Heart right ventricle (tissue), 16 donors: ENCODE data around the gene CABLES1. TPM values are rescaled to one million over a fixed set of nuclear protein-coding genes. Genes with fewer than 3 reads are reported as not detected.

ENCODE experiments used
- ATAC-seq, 8 donors: fragments of 200-7000 bp; cut with Tn5 transposase; one replicate each; pipeline ENCODE4 v1.9.1; 2020; ENCODE audit warnings: mild to moderate bottlenecking in 8 of 8, moderate library complexity in 8 of 8, moderate number of reproducible peaks in 1 of 8
- DNase-seq, 2 donors: peaks; one replicate each; pipeline ENCODE4 v3.0.0-alpha.2; 2020
- H3K27ac ChIP-seq, 10 donors: fragments of 200-600 bp; sonication (generic) in 2 of 10; one replicate each; pipeline versions ENCODE4 v1.5.0 to v1.8.0; 2020 to 2022; ENCODE audit warnings: mild to moderate bottlenecking in 3 of 10
- H3K27me3 ChIP-seq, 7 donors: fragments of 200-600 bp; one replicate each; pipeline ENCODE4 v1.8.0; 2021 to 2022; ENCODE audit warnings: mild to moderate bottlenecking in 2 of 7
- H3K36me3 ChIP-seq, 9 donors: fragments of 200-600 bp; sonication (generic) in 1 of 9; one replicate each; pipeline versions ENCODE4 v1.5.0 to v1.8.0; 2020 to 2022; ENCODE audit warnings: mild to moderate bottlenecking in 2 of 9
- H3K4me1 ChIP-seq, 9 donors: fragments of 200-600 bp; sonication (generic) in 1 of 9; one replicate each; pipeline versions ENCODE4 v1.5.0 to v1.8.0; 2020 to 2022; ENCODE audit warnings: mild to moderate bottlenecking in 4 of 9
- H3K4me3 ChIP-seq, 10 donors: fragments of 200-600 bp; sonication (generic) in 2 of 10; one replicate each; pipeline versions ENCODE4 v1.5.0 to v1.8.0; 2020 to 2022; ENCODE audit warnings: mild to moderate bottlenecking in 7 of 10, moderate library complexity in 2 of 10
- H3K9me3 ChIP-seq, 11 donors: fragments of 200-600 bp in 10 of 11; sonication (generic) in 2 of 11; one replicate each; pipeline versions ENCODE4 v1.5.0 to v1.8.0; 2013 to 2022; ENCODE audit warnings: mild to moderate bottlenecking in 2 of 11, control low read depth in 1 of 11, moderate library complexity in 1 of 11
- WGBS, 2 donors: extraction: QIAGEN DNeasy Blood & Tissue Kit; methylation state at CpG; one replicate each; pipeline ENCODE4 v1.1.7; 2013; ENCODE audit warnings: inconsistent platforms in 1 of 2; 5-methylcytosine and 5-hydroxymethylcytosine counted together
- intact Hi-C, 10 donors: fragments of 100-400 bp; cut with DNase I; formaldehyde crosslinking; loops; one replicate each; pipeline versions ENCODE4 v1.11.1 to v1.14.2; 2022
- polyA plus RNA-seq, 2 donors: library from polyadenylated mRNA; stranded (reverse); fragments of 200-250 nt; gene quantifications; one replicate each; pipeline ENCODE4 v1.2.3, GENCODE V29; 2013
- total RNA-seq, 10 donors: library from RNA; stranded (reverse); fragmentation: NEBNext Ultra II Directional in 3 of 10; extraction: Animal tissue kit (Norgen Biotek cat#: 25700) in 3 of 10; gene quantifications; one replicate each; pipeline versions ENCODE4 v1.2.1 to v1.2.4, GENCODE V29; 2021 to 2023
- TF ChIP-seq, protein P1 (sequence below), 9 donors: fragments of 200-600 bp; sonication (generic) in 2 of 9; IDR thresholded peaks; one replicate each; pipeline versions ENCODE4 v1.5.0 to v1.8.0; 2021 to 2022; ENCODE audit warnings: antibody characterized with exemption in 9 of 9, mild to moderate bottlenecking in 5 of 9, moderate library complexity in 1 of 9
- donor health status: Arrhythmogenic right ventricular cardiomyopathy.
- donor health status: ischemic (EF 13 %, LVEDD 7.1; RV severe dilation, severe dysfunction).
- donor health status: healthy with polysubstance abuse.
- donor health status: DM: no; HTN: yes; CAD: no.
- donor health status: DM: no; HTN: no; CAD: no.
- donor health status: ischemic (EF 25% LVEDD 6.9; RV normal size, moderate dysfunction).
- donor health status: ischemic (EF 25% LVEDD 5.7; RV mildly dilated, moderate dysfunction).
- donor health status: healthy.
- donor health status: DM: yes; HTN: yes; CAD: no.
- donor health status: Ischemic cardiomyopathy.
- donor health status: ischemic (EF 35%, LVEDD 5.7; RV mildly dilated, moderate dysfunction).
- donor health status: nonischemic (EF 11% LVEDD 7.7; RV severe dilation, severe dysfunction).
- donor health status: DM: yes; HTN: yes; CAD: no.
- donor health status: PGD.
- donor health status: ischemic (EF 29% LVEDD 5.4; RV normal size, mild dysfunction).
- donor health status: nonischemic (EF 23%, LVEDD 6.1; RV moderate dilation, normal function).

CABLES1 gene
- total and polyA plus RNA-seq, 12 donors, result 1.0 to 2.2 (median 1.8) TPM

DNA sequence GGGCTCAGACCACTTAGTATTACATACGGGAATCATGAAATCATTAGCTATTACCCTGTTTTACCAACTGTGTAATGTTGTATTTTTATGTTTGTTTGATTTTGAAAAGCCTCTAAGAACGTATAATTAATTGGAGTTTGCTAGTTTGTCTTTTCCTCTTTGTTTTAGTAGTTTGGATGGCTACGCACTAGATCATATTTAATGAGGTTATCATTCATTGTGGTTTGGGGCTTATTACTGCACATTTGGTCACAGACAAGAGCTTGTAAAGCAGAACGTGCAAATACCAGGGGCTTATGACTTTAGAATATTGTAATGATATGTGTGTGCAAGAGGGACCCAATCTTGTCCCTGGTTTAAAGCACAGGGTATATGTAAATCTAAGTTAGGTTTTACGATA, 10.3 kb downstream of the CABLES1 start:
- Histone ChIP-seq H3K27me3 (peaks cover 0 to 6% (median 0%) of the 10 kb centered on the region in 7 donors), H3K4me3 (no peak overlapping the region), H3K4me1 (peaks cover 0 to 35% (median 29%) of the 10 kb centered on the region in 9 donors), H3K36me3 (no peaks in the 10 kb centered on the region), H3K27ac (no peak overlapping the region), H3K9me3 (no peaks in the 10 kb centered on the region)
- 82 to 83% methylated on average over 5 of the region's 5 CpGs for WGBS, 2 donors
- DNase-seq, result no peak
- TF ChIP-seq, protein P1, sequence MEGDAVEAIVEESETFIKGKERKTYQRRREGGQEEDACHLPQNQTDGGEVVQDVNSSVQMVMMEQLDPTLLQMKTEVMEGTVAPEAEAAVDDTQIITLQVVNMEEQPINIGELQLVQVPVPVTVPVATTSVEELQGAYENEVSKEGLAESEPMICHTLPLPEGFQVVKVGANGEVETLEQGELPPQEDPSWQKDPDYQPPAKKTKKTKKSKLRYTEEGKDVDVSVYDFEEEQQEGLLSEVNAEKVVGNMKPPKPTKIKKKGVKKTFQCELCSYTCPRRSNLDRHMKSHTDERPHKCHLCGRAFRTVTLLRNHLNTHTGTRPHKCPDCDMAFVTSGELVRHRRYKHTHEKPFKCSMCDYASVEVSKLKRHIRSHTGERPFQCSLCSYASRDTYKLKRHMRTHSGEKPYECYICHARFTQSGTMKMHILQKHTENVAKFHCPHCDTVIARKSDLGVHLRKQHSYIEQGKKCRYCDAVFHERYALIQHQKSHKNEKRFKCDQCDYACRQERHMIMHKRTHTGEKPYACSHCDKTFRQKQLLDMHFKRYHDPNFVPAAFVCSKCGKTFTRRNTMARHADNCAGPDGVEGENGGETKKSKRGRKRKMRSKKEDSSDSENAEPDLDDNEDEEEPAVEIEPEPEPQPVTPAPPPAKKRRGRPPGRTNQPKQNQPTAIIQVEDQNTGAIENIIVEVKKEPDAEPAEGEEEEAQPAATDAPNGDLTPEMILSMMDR (IDR thresholded peaks at IDR 0.05), result no peak
- intact Hi-C loops, result loop anchor here in 1 of 10 donors (5.0 kb wide), 1 partner anchor 82 kb away; no protein-coding TSS in a partner anchor
- no peak for ATAC-seq

GRCh38 chr18:23146861-23147469, 11.7 kb downstream of the CABLES1 start:
- 74% methylated on average over 11 of the region's 11 CpGs for WGBS, 2 donors
- intact Hi-C loops, result loop anchor here in 1 of 10 donors (5.0 kb wide), 1 partner anchor 80 kb away; no protein-coding TSS in a partner anchor
- ATAC-seq, result peak in 2 of 8 donors; percentile 7 to 27

GRCh38 chr18:23148382-23148781, 13.1 kb downstream of the CABLES1 start:
- 87 to 90% methylated on average over 5 of the region's 5 CpGs for WGBS, 2 donors
- peaks cover 0 to 13% (median 5%) of the 10 kb centered on the region in 9 donors for H3K4me1 ChIP-seq
- ATAC-seq, result no peak
- peaks cover 0 to 7% (median 0%) of the 10 kb centered on the region in 7 donors for H3K27me3 ChIP-seq
- TF ChIP-seq, protein P1 (IDR thresholded peaks at IDR 0.05), result no peak
- intact Hi-C loops, result loop anchor here in 1 of 10 donors (5.0 kb wide), 1 partner anchor 79 kb away; no protein-coding TSS in a partner anchor
- DNase-seq, result no peak
- H3K4me3 ChIP-seq, result no peak overlapping the region
- H3K9me3 ChIP-seq, result no peaks in the 10 kb centered on the region
- H3K36me3 ChIP-seq, result no peaks in the 10 kb centered on the region
- no peak overlapping the region for H3K27ac ChIP-seq

More at GRCh38 chr18:23146861-23147469, 11.7 kb downstream of the CABLES1 start:
- H3K9me3 ChIP-seq, result no peaks in the 10 kb centered on the region
- DNase-seq, result no peak
- H3K36me3 ChIP-seq, result no peaks in the 10 kb centered on the region
- peak overlapping the region in 6 of 10 donors; percentile 4 to 30 (median 21) for H3K27ac ChIP-seq
- TF ChIP-seq, protein P1 (IDR thresholded peaks at IDR 0.05), result no peak
- peaks cover 0 to 27% (median 16%) of the 10 kb centered on the region in 9 donors for H3K4me1 ChIP-seq
- H3K4me3 ChIP-seq, result no peak overlapping the region
- H3K27me3 ChIP-seq, result peaks cover 0 to under 1% (median 0%) of the 10 kb centered on the region in 7 donors

DNA sequence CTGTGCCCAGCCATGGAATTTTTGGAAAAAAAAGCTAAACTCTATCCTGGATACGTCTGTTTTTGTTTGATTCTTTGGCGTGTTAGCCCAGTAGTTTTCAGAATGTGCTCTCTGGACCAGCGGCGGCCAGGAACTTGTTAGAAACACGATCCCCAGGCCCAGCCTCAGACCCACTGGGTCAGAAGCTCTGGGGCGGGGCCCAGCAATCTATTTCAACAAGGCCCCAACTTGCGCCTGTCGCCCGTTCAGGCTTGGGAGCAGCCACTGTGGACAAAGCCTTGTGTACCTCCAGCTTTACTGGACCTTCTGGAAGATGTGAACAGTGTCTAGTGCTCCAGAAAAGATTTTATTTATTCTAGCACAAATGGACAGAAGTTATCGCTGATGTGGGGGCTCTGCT, 14.3 kb downstream of the CABLES1 start:
- H3K4me3 ChIP-seq, result no peak overlapping the region
- no peak for ATAC-seq
- no peaks in the 10 kb centered on the region for H3K36me3 ChIP-seq
- no peak for DNase-seq
- H3K27me3 ChIP-seq, result peaks cover 0 to 7% (median 0%) of the 10 kb centered on the region in 7 donors
- TF ChIP-seq, protein P1 (IDR thresholded peaks at IDR 0.05), result no peak
- no peaks in the 10 kb centered on the region for H3K9me3 ChIP-seq
- intact Hi-C loops, result loop anchor here in 1 of 10 donors (5.0 kb wide), 1 partner anchor 78 kb away; no protein-coding TSS in a partner anchor
- peaks cover 0 to 6% (median 0%) of the 10 kb centered on the region in 9 donors for H3K4me1 ChIP-seq
- H3K27ac ChIP-seq, result no peak overlapping the region
- WGBS, 2 donors, result 93 to 94% methylated on average over 10 of the region's 10 CpGs
